RWPE2 (cell line): ENCODE results near the gene HIF1AN.

Experiments
- ATAC-seq: fragments of 200-7000 bp; cut with Tn5 transposase; 3 replicates; pipeline ENCODE4 v1.9.1; 2021; ENCODE audit warnings: low read depth
- DNase-seq: peaks from one replicate; pipeline ENCODE4 v3.0.0-alpha.2; 2020; ENCODE audit warnings: low spot score
- H3K27ac ChIP-seq: fragments of 450-650 bp; 2 replicates; pipeline ENCODE4 v1.5.1; 2017; ENCODE audit warnings: mild to moderate bottlenecking; ENCODE audit not compliant: poor library complexity, severe bottlenecking
- H3K27me3 ChIP-seq: fragments of 250-450 bp; sonication (Bioruptor Pico); 2 replicates; pipeline ENCODE4 v1.5.1; 2021; ENCODE audit warnings: mild to moderate bottlenecking, moderate library complexity; ENCODE audit not compliant: insufficient read depth, poor library complexity, severe bottlenecking
- H3K36me3 ChIP-seq: fragments of 250-450 bp; sonication (Bioruptor Pico); 2 replicates; pipeline ENCODE4 v1.5.1; 2020; ENCODE audit warnings: low read depth, mild to moderate bottlenecking, moderate library complexity
- H3K4me1 ChIP-seq: fragments of 250-450 bp; sonication (Bioruptor Pico); 2 replicates; pipeline ENCODE4 v1.5.1; 2021; ENCODE audit warnings: mild to moderate bottlenecking, moderate library complexity; ENCODE audit not compliant: insufficient read depth, poor library complexity, severe bottlenecking
- H3K4me3 ChIP-seq: fragments of 250-450 bp; sonication (Bioruptor Pico); 2 replicates; pipeline ENCODE4 v1.5.1; 2021; ENCODE audit warnings: mild to moderate bottlenecking, moderate library complexity; ENCODE audit not compliant: severe bottlenecking
- H3K9me3 ChIP-seq: fragments of 250-450 bp; sonication (Bioruptor Pico); 2 replicates; pipeline ENCODE4 v1.5.1; 2021; ENCODE audit warnings: mild to moderate bottlenecking, moderate library complexity; ENCODE audit not compliant: severe bottlenecking
- CTCF ChIP-seq: fragments of 450-650 bp; IDR thresholded peaks from one replicate; pipeline ENCODE4 v1.5.1; 2017; ENCODE audit warnings: mild to moderate bottlenecking, moderate library complexity; ENCODE audit not compliant: poor library complexity, severe bottlenecking

HIF1AN gene

GRCh38 chr10:100554902-100555301 lies 19.2 kb downstream of the HIF1AN start:
- Histone ChIP-seq H3K4me3 (no peak overlapping the region), H3K9me3 (no peaks in the 10 kb centered on the region), H3K27me3 (no peaks in the 10 kb centered on the region), H3K4me1 (no peaks in the 10 kb centered on the region), H3K27ac (no peak overlapping the region), H3K36me3 (peaks cover 5% of the 10 kb centered on the region; the same call in 1 of the 2 replicates)
- DNase-seq (no peak), ATAC-seq (no peak)
- TF ChIP-seq CTCF: no peak

- Histone ChIP-seq H3K4me1 (no peaks in the 10 kb centered on the region), H3K9me3 (no peaks in the 10 kb centered on the region), H3K27me3 (peaks cover 26% of the 10 kb centered on the region), H3K4me3 (no peak overlapping the region), H3K27ac (no peak overlapping the region), H3K36me3 (no peaks in the 10 kb centered on the region)
- DNase-seq (no peak), ATAC-seq (no peak)
- no peak for TF ChIP-seq CTCF
Observed at GRCh38 chr10:100560248-100560647, 24.5 kb downstream of the HIF1AN start.

GRCh38 chr10:100561005-100561404 lies 25.3 kb downstream of the HIF1AN start:
- H3K27ac ChIP-seq: no peak overlapping the region
- no peak overlapping the region for H3K4me3 ChIP-seq
- no peaks in the 10 kb centered on the region for H3K9me3 ChIP-seq
- peaks cover 29% of the 10 kb centered on the region for H3K27me3 ChIP-seq
- no peaks in the 10 kb centered on the region for H3K4me1 ChIP-seq
- H3K36me3 ChIP-seq: no peaks in the 10 kb centered on the region
- no peak for ATAC-seq
- DNase-seq: no peak
- no peak for TF ChIP-seq CTCF

GRCh38 chr10:100562008-100562672 lies 26.4 kb downstream of the HIF1AN start:
- peak; percentile 69 for DNase-seq
- peak; percentile 93 for TF ChIP-seq CTCF
- no peaks in the 10 kb centered on the region for H3K4me1 ChIP-seq
- no peak overlapping the region for H3K4me3 ChIP-seq
- no peak overlapping the region for H3K27ac ChIP-seq
- H3K9me3 ChIP-seq: no peaks in the 10 kb centered on the region
- H3K27me3 ChIP-seq: peaks cover 32% of the 10 kb centered on the region
- H3K36me3 ChIP-seq: no peaks in the 10 kb centered on the region
- peak; percentile 78 for ATAC-seq

DNA sequence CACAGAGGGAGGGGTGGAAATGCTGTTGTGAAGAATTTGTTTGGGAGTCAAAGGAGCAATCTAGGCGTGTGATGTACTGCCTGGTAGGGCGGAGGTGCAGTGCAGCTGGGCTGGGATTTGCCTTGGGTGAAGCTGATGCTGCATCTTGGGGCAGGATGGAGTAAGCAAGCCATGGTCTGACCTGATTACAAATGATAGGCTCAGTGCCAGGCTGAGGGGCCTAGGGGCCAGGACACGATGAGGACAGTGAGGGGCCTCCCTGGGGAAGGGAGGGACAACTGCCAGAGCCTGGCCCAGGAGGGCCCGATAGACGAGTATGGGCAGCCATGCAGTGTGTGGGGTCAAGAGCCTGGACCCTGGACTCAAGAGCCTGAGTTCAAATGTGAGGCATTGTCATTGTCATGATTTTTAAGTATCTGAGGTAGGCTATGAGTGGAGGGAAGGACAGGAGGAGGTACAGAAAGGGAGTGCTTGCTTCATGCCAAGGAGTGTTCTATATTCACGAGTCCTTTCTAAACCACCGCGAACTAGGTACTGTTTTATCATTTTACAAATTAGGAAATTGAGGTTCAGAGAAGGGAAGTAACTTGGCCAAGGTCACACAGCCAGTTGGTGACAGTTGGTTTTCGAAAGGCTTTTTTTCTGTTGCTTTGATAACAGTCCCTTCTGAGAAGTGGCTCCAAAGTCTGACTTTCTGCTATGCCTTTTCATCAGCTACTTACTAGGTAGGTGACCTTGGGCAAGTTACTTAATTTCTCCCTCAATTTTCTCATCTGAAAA lies 29.7 kb downstream of the HIF1AN start:
- peaks cover 65% of the 10 kb centered on the region for H3K27me3 ChIP-seq
- no peak overlapping the region for H3K27ac ChIP-seq
- no peak for ATAC-seq
- H3K9me3 ChIP-seq: no peaks in the 10 kb centered on the region
- TF ChIP-seq CTCF: no peak
- H3K4me1 ChIP-seq: no peaks in the 10 kb centered on the region
- H3K4me3 ChIP-seq: no peak overlapping the region
- no peak for DNase-seq
- H3K36me3 ChIP-seq: no peaks in the 10 kb centered on the region
